ENCODE measurements around the gene MBD5. TPM values are rescaled to one million over a fixed set of nuclear protein-coding genes. Genes with fewer than 3 reads are reported as not detected.

Gene MBD5
- total RNA-seq, 1 donor from 2014 or later = 14.5 TPM

DNA sequence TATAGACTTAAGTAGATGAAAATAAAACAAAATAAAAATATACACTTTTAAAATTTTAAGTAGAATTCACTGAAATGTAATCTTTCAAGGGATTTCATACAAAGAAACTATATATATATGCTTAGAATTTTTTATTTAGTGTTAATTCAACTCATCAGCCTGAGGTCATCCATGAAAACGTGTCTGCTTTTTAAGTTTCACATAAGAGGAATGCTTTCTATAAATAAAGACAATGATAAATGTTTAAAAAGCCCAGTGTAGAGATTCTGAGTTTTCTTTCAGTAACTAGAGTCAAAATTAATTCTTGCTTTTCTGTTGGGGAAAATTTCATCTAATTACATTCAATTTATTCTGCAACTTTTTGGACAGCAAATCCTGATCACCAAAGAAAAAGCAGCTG is 213.3 kb downstream of the MBD5 start:
- no peak overlapping the region for H3K4me3 ChIP-seq (ENCODE audit: low read depth, low read length)
- no peak for DNase-seq (ENCODE audit: low read depth)
- TF ChIP-seq, protein P1, sequence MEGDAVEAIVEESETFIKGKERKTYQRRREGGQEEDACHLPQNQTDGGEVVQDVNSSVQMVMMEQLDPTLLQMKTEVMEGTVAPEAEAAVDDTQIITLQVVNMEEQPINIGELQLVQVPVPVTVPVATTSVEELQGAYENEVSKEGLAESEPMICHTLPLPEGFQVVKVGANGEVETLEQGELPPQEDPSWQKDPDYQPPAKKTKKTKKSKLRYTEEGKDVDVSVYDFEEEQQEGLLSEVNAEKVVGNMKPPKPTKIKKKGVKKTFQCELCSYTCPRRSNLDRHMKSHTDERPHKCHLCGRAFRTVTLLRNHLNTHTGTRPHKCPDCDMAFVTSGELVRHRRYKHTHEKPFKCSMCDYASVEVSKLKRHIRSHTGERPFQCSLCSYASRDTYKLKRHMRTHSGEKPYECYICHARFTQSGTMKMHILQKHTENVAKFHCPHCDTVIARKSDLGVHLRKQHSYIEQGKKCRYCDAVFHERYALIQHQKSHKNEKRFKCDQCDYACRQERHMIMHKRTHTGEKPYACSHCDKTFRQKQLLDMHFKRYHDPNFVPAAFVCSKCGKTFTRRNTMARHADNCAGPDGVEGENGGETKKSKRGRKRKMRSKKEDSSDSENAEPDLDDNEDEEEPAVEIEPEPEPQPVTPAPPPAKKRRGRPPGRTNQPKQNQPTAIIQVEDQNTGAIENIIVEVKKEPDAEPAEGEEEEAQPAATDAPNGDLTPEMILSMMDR (IDR thresholded peaks at IDR 0.05; ENCODE audit: insufficient read depth, low read length, poor library complexity, severe bottlenecking) = no peak
- H3K36me3 ChIP-seq (ENCODE audit: control insufficient read depth, insufficient read depth, low read length) = no peaks in the 10 kb centered on the region
- H3K27me3 ChIP-seq (ENCODE audit: control insufficient read depth, insufficient read depth, low read length) = no peaks in the 10 kb centered on the region

DNA sequence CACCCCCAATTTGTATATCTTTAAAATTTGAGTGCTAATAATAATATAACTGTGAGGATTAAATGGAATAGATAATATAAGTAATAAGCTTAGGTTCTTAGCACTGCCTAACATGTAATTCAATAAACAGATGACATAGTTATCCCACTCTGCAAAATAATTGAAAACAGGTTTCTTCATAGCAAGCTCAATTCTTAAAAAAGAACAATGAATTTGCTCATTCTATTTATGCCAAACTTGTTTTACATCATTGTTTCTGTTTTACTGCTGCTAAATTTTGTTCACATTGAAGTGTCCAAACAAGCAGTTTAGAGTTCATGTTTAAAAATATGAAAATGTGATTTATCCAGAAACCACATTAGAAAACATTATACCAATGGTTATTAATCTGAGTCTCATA is 217.0 kb downstream of the MBD5 start:
- TF ChIP-seq, protein P1 (IDR thresholded peaks at IDR 0.05; ENCODE audit: insufficient read depth, low read length, poor library complexity, severe bottlenecking) = no peak
- DNase-seq (ENCODE audit: low read depth) = no peak
- H3K4me3 ChIP-seq (ENCODE audit: low read depth, low read length) = no peak overlapping the region
- no peaks in the 10 kb centered on the region for H3K36me3 ChIP-seq (ENCODE audit: control insufficient read depth, insufficient read depth, low read length)
- no peaks in the 10 kb centered on the region for H3K27me3 ChIP-seq (ENCODE audit: control insufficient read depth, insufficient read depth, low read length)

DNA sequence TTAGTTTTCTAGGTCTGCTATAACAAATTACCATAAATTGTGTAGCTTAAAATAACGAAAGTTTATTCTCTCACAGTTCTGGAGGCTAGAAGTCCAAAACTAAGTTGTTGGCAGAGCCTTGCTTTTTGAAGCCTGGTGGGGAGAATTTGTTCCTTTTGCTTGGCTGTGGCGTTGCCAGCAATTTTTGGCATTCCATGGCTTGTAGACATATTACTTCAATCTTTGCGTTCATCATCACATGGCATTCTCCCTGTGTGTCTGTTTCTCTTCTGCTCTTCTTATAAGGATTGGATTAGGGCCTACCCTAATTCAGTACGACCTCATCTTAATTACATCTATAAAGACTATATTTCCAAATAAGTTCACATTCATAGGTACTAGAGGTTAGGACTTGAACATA is 217.7 kb downstream of the MBD5 start:
- Histone ChIP-seq H3K4me3 (ENCODE audit: low read depth, low read length) (no peak overlapping the region), H3K27me3 (ENCODE audit: control insufficient read depth, insufficient read depth, low read length) (no peaks in the 10 kb centered on the region), H3K36me3 (ENCODE audit: control insufficient read depth, insufficient read depth, low read length) (no peaks in the 10 kb centered on the region)
- TF ChIP-seq, protein P1 (IDR thresholded peaks at IDR 0.05; ENCODE audit: insufficient read depth, low read length, poor library complexity, severe bottlenecking) = no peak
- DNase-seq (ENCODE audit: low read depth) = no peak

DNA sequence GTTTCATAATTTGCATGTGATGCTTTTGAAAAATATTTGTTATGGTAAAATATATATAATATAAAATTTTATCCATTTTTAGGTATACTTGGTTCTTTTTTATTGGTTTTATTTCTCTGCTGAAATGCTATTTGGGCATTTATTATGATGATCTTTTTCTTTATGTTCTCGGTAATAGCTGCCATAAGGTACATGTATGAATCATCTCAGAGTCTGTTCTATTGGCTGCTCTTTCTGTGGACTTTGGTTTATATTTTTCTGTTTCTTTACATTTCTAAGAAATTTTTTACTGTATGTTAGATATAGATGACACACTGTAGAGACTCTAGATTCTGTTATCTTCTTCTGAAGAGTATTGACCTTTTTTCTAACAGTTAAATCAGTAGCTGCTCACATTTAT is 219.9 kb downstream of the MBD5 start:
- no peaks in the 10 kb centered on the region for H3K27me3 ChIP-seq (ENCODE audit: control insufficient read depth, insufficient read depth, low read length)
- H3K4me3 ChIP-seq (ENCODE audit: low read depth, low read length) = no peak overlapping the region
- no peak for DNase-seq (ENCODE audit: low read depth)
- TF ChIP-seq, protein P1 (IDR thresholded peaks at IDR 0.05; ENCODE audit: insufficient read depth, low read length, poor library complexity, severe bottlenecking) = no peak
- H3K36me3 ChIP-seq (ENCODE audit: control insufficient read depth, insufficient read depth, low read length) = no peaks in the 10 kb centered on the region

DNA sequence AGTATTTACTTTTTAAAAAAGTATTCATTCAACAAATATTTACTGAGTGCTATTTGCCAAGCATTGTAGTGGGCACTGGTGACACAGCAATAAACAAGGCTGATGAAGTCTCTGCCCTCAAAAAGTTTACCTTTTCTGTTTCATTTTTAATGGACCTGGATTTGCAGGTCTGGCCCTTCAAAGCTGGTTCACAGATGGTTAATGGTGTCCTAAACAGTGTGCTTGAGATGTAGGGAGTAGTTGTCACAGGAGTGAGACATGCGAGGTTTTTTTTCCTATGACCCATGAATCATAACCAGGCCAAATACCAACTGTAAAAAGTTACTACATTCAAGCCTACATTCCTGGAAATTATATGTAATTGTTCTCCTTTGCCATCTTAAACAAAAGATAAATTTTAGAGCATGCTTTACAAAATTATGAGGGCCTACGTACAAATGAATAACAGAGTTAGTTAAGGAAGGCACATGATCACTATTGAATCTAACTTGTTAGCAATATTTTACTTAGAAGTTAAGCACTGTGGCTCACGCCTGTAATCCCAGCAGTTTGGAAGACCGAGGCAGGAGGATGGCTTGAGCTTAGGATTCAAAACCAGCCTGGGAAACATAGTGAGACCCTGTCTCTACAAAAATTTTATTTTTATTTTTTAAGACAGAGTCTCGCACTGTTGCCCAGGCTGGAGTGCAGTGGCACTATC is 223.9 kb downstream of the MBD5 start:
- no peaks in the 10 kb centered on the region for H3K36me3 ChIP-seq (ENCODE audit: control insufficient read depth, insufficient read depth, low read length)
- no peak for DNase-seq (ENCODE audit: low read depth)
- no peak overlapping the region for H3K4me3 ChIP-seq (ENCODE audit: low read depth, low read length)
- TF ChIP-seq, protein P1 (IDR thresholded peaks at IDR 0.05; ENCODE audit: insufficient read depth, low read length, poor library complexity, severe bottlenecking) = no peak
- no peaks in the 10 kb centered on the region for H3K27me3 ChIP-seq (ENCODE audit: control insufficient read depth, insufficient read depth, low read length)

DNA sequence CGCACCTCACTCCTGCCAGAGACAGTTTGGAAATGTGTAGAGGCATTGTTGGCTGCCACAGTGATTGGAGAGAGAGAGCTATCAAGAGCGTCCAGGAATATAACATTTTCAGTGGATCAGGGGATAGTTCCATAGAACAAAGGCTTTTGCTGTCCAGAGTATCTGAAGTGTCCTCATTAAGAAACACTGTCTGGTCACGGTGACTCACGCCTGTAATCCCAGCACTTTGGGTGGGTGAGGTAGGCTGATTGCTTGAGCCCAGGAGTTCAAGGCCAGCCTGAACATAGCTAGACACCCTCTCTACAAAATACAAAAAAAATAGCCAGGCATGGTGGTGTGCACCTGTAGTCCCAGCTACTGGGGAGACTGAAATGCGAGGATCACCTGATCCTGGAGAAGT is 231.1 kb downstream of the MBD5 start:
- TF ChIP-seq, protein P1 (IDR thresholded peaks at IDR 0.05; ENCODE audit: insufficient read depth, low read length, poor library complexity, severe bottlenecking) = no peak

More for the DNA sequence above, 231.1 kb downstream of the MBD5 start:
- Histone ChIP-seq H3K4me3 (ENCODE audit: low read depth, low read length) (no peak overlapping the region), H3K36me3 (ENCODE audit: control insufficient read depth, insufficient read depth, low read length) (no peaks in the 10 kb centered on the region), H3K27me3 (ENCODE audit: control insufficient read depth, insufficient read depth, low read length) (no peaks in the 10 kb centered on the region)
- no peak for DNase-seq (ENCODE audit: low read depth)

Measured in kidney epithelial cell (primary cell).